Left renal cortex interstitium (tissue), 4 donors: ENCODE measurements around the gene CGB1. TPM values are rescaled to one million over a fixed set of nuclear protein-coding genes. Genes with fewer than 3 reads are reported as not detected.

ENCODE experiments used
- DNase-seq, 4 donors: peaks; one replicate each; pipeline ENCODE4 v3.0.0-alpha.2; 2013; ENCODE audit warnings: low read depth in 4 of 4, low spot score in 2 of 4, missing footprints in 1 of 4
- polyA plus RNA-seq, 4 donors: library from polyadenylated mRNA; unstranded; fragments of 120-200 nt; gene quantifications; one replicate each; pipeline ENCODE4 v1.2.1, GENCODE V29; 2013; ENCODE audit not compliant: insufficient read length in 4 of 4

CGB1 gene
- polyA plus RNA-seq, 4 donors: not detected

DNA sequence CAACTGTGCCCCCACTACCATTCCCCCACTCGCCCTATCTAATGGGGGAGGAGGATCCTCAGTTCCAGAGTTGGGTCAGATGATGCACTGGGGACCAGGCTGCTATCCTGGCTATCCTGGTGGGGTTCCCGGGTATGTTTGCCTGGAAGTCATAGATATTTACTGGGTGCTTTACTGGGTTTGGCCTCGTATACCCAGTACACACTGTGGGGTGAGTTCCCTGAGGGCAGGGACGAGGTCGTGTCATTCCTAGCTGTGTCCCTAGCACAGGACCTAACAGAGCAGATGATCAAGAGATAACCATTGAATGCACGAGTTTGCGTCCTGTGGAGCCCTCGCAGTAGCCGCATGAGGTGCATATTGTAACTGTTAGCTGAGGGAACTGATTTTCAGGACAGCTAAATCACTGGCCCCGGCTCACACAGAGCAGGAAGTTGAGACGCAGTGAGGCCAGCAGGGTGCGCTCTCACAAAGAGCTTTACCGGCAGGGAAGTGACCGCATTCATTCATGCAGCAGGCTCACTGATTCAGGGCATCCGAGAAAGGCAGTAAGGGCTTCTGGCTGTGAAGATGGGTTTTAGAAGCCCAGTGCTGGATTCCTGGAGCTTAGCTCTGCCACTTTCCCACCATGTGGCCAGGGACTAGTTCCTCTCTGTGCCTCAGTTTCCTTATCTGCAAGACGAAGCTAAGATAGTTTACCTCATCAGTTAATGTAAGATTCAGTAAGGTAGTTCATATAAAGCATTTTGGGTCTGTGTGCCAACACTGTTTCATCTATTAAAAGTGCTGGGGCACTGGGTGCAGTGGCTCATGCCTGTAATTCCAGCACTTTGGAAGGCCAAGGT is 37.0 kb downstream of the CGB1 start:
- DNase-seq: no peak

GRCh38 chr19:48997972-48998371 is 38.7 kb downstream of the CGB1 start:
- no peak for DNase-seq

DNA sequence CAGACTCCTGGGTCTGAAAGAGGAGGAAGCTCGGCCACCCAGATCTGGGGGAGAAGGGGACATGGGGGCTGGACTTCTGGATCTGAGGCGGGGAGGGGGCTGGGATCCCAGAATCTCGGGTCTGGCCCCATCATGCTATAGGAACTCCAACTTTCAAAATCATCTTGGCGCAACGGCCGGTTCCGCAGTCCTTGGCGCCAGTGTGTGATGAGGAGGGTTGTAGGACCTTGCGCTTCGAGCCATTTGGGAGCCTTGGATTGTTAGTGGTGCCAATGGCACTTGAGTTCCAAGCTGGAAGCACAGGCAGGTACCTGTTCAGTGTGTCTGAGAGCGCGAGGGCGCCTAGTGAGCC is 42.7 kb downstream of the CGB1 start:
- DNase-seq: no peak

- peak; percentile 97 to 99 (median 99) for DNase-seq
Measured at GRCh38 chr19:48993175-48994034, 43.3 kb downstream of the CGB1 start, which contains the start of the genes GYS1 and RUVBL2. Gene GYS1, minus strand, starts transcription at chr19:48993309. Its CDS starts 197 bp downstream, at chr19:48993112. Gene RUVBL2, plus strand, starts transcription at chr19:48993887. Its CDS starts 25 bp downstream, at chr19:48993912.

GRCh38 chr19:48992581-48993174 is 44.0 kb downstream of the CGB1 start:
- DNase-seq: peak in 1 of 4 donors; percentile 25

- peak in 1 of 4 donors; percentile 57 for DNase-seq
Measured at GRCh38 chr19:48991873-48992580, 44.7 kb downstream of the CGB1 start.

DNA sequence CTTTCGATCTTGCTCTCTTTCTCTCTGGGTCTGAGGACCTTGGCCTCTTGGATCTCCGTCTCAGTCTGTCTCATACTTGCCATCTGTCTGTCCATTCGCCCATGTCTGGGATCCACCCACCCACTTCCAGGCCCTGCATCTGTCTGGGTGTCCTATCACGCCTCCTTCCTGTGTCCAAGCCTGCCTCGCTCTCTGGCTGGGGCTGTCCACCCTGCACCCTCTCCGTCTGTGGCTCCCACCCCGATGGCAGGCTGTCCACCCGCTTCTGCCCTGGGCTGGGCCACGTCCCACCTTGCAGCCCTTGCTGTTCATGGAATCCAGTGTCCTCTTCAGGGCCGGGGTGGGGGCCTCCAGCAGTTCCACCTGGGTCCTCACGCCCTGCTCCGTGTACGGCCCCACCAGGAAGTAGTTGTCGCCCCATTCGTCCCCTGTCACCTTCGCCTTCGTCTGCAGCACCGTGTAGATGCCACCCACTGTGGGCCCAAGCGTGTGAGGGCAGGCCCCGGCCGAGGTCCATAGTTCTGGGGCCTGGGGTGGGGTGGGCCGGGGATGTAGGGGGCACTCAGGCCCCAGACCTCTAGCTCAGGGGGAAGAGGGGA is 45.6 kb downstream of the CGB1 start:
- no peak for DNase-seq

DNA sequence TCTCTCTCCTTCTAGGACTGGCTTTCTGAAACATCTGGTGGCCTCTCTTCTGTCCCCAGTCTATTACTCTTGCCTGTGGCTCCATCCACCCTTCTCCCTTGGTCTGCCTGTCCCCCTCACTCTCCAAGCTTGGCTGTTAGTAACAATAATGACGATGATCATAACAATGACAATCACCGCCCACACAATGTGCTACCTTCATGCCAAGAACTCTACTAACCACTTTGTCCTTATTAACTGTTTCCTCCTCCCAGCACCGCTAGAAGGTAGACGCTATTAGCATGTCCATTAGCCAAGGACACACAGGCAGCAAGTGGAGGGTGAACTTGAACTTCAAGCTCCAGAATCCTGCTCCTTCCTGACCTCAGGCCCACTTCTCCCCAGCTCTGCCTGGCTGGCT is 46.3 kb downstream of the CGB1 start:
- no peak for DNase-seq

- DNase-seq: no peak
Measured at GRCh38 chr19:48989701-48990291, 46.9 kb downstream of the CGB1 start.

GRCh38 chr19:48988860-48989259 is 47.8 kb downstream of the CGB1 start:
- DNase-seq: no peak

DNA sequence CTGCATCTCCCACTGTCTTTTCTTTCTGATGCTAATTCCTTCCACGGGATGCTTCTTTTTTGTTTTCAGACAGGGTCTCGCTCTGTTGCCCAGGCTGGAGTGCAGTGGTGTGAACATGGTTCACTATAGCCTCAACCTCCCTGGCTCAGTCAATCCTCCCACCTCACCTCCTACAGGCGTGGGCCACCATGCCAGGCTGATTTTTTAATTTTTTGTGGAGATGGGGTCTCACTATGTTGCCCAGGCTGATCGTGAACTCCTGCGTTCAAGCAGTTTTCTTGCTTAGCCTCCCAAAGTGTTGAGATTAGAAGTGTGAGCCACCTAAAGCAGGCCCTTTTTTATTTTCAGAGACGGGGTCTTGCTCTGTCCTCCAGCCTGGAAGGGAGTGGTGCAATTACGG is 48.4 kb downstream of the CGB1 start:
- DNase-seq: no peak

DNA sequence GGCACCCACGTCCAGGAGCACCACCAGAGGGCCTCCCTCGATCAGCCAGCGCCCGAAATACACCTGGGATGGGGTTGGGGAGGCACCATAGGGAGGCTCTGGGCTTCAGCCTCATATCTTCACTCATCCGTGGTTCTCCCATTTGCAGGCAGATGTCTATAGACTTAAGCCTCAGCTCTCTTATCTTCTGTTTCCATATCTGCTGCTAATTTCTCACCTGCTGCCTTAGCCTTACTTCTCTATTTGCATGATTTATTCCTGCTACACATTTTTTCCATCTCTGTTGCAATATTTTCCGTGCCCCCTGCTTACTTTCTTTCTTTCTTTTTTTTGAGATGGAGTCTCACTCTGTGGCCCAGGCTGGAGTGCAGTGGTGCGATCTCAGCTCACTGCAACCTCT is 49.4 kb downstream of the CGB1 start:
- DNase-seq: no peak

GRCh38 chr19:48986211-48986610 is 50.5 kb downstream of the CGB1 start:
- no peak for DNase-seq

DNA sequence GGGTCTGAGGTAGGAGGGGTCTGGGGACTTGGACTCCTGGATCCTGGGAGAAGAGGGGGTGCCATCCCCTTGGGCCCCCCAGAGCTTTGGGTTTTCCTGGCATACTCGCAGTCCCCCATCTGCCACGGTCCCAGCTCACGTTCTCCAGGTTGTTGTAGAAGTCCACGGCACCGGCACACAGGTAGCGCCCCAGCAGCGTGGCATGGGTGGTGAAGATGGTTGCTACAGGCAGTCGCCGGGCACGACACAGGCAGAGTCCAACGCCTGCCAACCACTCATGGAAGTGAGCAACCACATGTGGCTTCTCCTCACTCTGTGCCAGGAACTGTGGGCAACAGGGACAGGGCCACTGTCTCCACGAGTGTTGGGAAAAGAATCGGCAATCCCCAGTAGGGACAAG is 51.0 kb downstream of the CGB1 start:
- DNase-seq: no peak

Other genes with a start within 250 kb of the CGB1 start
- 10 to 100 TPM; 30.4 to 64.2 (median 49.8) TPM for gene BCAT2, start 225.9 kb downstream of the CGB1 start, polyA plus RNA-seq
- gene HSD17B14, start 200.4 kb downstream of the CGB1 start, polyA plus RNA-seq: 10 to 100 TPM; 30.0 to 40.4 (median 36.2) TPM
- 10 to 100 TPM; 17.9 to 33.8 (median 27.1) TPM for gene PLEKHA4, start 168.3 kb downstream of the CGB1 start, polyA plus RNA-seq
- gene PPP1R15A, start 164.5 kb downstream of the CGB1 start, polyA plus RNA-seq: 10 to 100 TPM; 29.7 to 52.6 (median 33.7) TPM
- 1 to 10 TPM in 1 of 4 donors, under 1 TPM in 3; 0.46 to 1.3 (median 0.64) TPM for gene TULP2, start 138.2 kb downstream of the CGB1 start, polyA plus RNA-seq
- gene NUCB1, start 136.6 kb downstream of the CGB1 start, polyA plus RNA-seq: 100 to 1,000 TPM; 249 to 328 (median 311) TPM
- 10 to 100 TPM in 1 of 4 donors, 1 to 10 TPM in 3; 6.0 to 10.3 (median 8.2) TPM for gene DHDH, start 103.2 kb downstream of the CGB1 start, polyA plus RNA-seq
- 10 to 100 TPM; 58.1 to 90.7 (median 76.4) TPM for gene BAX, start 82.0 kb downstream of the CGB1 start, polyA plus RNA-seq
- 1,000 to 10,000 TPM; 2,498 to 2,845 (median 2,570) TPM for gene FTL, start 71.6 kb downstream of the CGB1 start, polyA plus RNA-seq
- 10 to 100 TPM; 35.9 to 53.8 (median 48.2) TPM for gene GYS1, start 43.6 kb downstream of the CGB1 start, polyA plus RNA-seq
- 100 to 1,000 TPM in 2 of 4 donors, 10 to 100 TPM in 2; 86.0 to 106 (median 95.6) TPM for gene RUVBL2, start 43.0 kb downstream of the CGB1 start, polyA plus RNA-seq
- under 1 TPM in 2 of 4 donors, not detected in 2; 0.31 to 0.35 TPM for gene LHB, start 19.8 kb downstream of the CGB1 start, polyA plus RNA-seq
- gene CGB3, start 12.6 kb downstream of the CGB1 start, polyA plus RNA-seq: under 1 TPM in 1 of 4 donors, not detected in 3; 0.16 TPM
- gene CGB2, start 5.0 kb downstream of the CGB1 start, polyA plus RNA-seq: under 1 TPM in 1 of 4 donors, not detected in 3; 0.28 TPM
- not detected for gene CGB5, start 7.0 kb upstream of the CGB1 start, polyA plus RNA-seq
- under 1 TPM in 1 of 4 donors, not detected in 3; 0.32 TPM for gene CGB8, start 12.2 kb upstream of the CGB1 start, polyA plus RNA-seq
- 1 to 10 TPM in 2 of 4 donors, under 1 TPM in 2; 0.59 to 2.8 (median 1.1) TPM for gene CGB7, start 20.9 kb upstream of the CGB1 start, polyA plus RNA-seq
- gene NTF4, start 27.9 kb upstream of the CGB1 start, polyA plus RNA-seq: 1 to 10 TPM; 3.9 to 4.5 (median 4.5) TPM
- under 1 TPM; 0.03 to 0.17 (median 0.07) TPM for gene KCNA7, start 35.8 kb upstream of the CGB1 start, polyA plus RNA-seq
- gene SNRNP70, start 48.6 kb upstream of the CGB1 start, polyA plus RNA-seq: 100 to 1,000 TPM; 260 to 418 (median 347) TPM
- gene LIN7B, start 77.5 kb upstream of the CGB1 start, polyA plus RNA-seq: 10 to 100 TPM in 1 of 4 donors, 1 to 10 TPM in 3; 5.4 to 13.2 (median 8.8) TPM
- 1 to 10 TPM in 1 of 4 donors, under 1 TPM in 3; 0.73 to 1.1 (median 0.80) TPM for gene C19orf73, start 82.2 kb upstream of the CGB1 start, polyA plus RNA-seq
- 10 to 100 TPM in 1 of 4 donors, 1 to 10 TPM in 3; 4.5 to 11.1 (median 8.7) TPM for gene PPFIA3, start 82.6 kb upstream of the CGB1 start, polyA plus RNA-seq
- gene HRC, start 118.5 kb upstream of the CGB1 start, polyA plus RNA-seq: 10 to 100 TPM; 25.2 to 38.8 (median 33.8) TPM
- gene TRPM4, start 120.9 kb upstream of the CGB1 start, polyA plus RNA-seq: 10 to 100 TPM; 22.1 to 48.0 (median 35.9) TPM